Stimulated activated CD8-positive, alpha-beta memory T cell treated with anti-CD3 and anti-CD28 coated beads, Interleukin-4, amount 100 ng/mL, for 24 hours (primary cell): Measurements from ENCODE around the gene LLPH.

Source experiments
- DNase-seq: peaks from one replicate; pipeline ENCODE4 v3.0.0-alpha.2; 2020; ENCODE audit warnings: low read depth

Gene LLPH

GRCh38 chr12:66090157-66090556 lies 40.4 kb downstream of the LLPH start:
- no peak for DNase-seq

GRCh38 chr12:66087365-66087943 lies 43.1 kb downstream of the LLPH start:
- DNase-seq = peak; percentile 33

- no peak for DNase-seq
Observed at GRCh38 chr12:66085998-66086397, 44.6 kb downstream of the LLPH start.

GRCh38 chr12:66085213-66085612 lies 45.3 kb downstream of the LLPH start:
- no peak for DNase-seq

- no peak for DNase-seq
Observed at GRCh38 chr12:66083766-66084165, 46.8 kb downstream of the LLPH start.

- DNase-seq = no peak
Observed at GRCh38 chr12:66082744-66083143, 47.8 kb downstream of the LLPH start.

- DNase-seq = no peak
Observed at GRCh38 chr12:66080791-66081190, 49.8 kb downstream of the LLPH start.

GRCh38 chr12:66077542-66077941 lies 53.0 kb downstream of the LLPH start:
- no peak for DNase-seq

GRCh38 chr12:66074561-66074960 lies 56.0 kb downstream of the LLPH start:
- DNase-seq = no peak

- DNase-seq = no peak
Observed at GRCh38 chr12:66072566-66072965, 58.0 kb downstream of the LLPH start.

- DNase-seq = no peak
Observed at GRCh38 chr12:66072135-66072534, 58.4 kb downstream of the LLPH start.

GRCh38 chr12:66071549-66071948 lies 59.0 kb downstream of the LLPH start:
- no peak for DNase-seq

GRCh38 chr12:66070378-66071120 lies 60.0 kb downstream of the LLPH start:
- no peak for DNase-seq

GRCh38 chr12:66066929-66067523 lies 63.5 kb downstream of the LLPH start:
- no peak for DNase-seq
